Loucy (cell line): Measurements from ENCODE around the gene OR9G4.

Experiments
- H2AFZ ChIP-seq: fragments of 200-600 bp; sonication (generic); 2 replicates; pipeline ENCODE4 v1.6.0; 2016; ENCODE audit warnings: antibody characterized with exemption, mild to moderate bottlenecking, low read length, moderate library complexity
- H3F3A ChIP-seq: fragments of 200-600 bp; 2 replicates; pipeline ENCODE4 v1.6.0; 2016; ENCODE audit warnings: antibody characterized with exemption, low read depth, mild to moderate bottlenecking
- H3K27me3 ChIP-seq: fragments of 200-600 bp; sonication (generic); 2 replicates; pipeline ENCODE4 v1.6.1; 2014; ENCODE audit warnings: low read length, mild to moderate bottlenecking; ENCODE audit not compliant: insufficient read depth, poor library complexity, severe bottlenecking
- H3K36me3 ChIP-seq: fragments of 200-600 bp; sonication (generic); 2 replicates; pipeline ENCODE4 v1.6.1; 2016; ENCODE audit warnings: low read length; ENCODE audit not compliant: insufficient read depth
- H3K4me1 ChIP-seq: fragments of 200-600 bp; sonication (generic); 2 replicates; pipeline ENCODE4 v1.5.1; 2014; ENCODE audit warnings: low read length, mild to moderate bottlenecking; ENCODE audit not compliant: insufficient read depth, poor library complexity, severe bottlenecking
- H3K4me2 ChIP-seq: fragments of 200-600 bp; sonication (generic); 2 replicates; pipeline ENCODE4 v1.6.0; 2014; ENCODE audit warnings: antibody characterized with exemption, low read length, low read depth, mild to moderate bottlenecking; ENCODE audit not compliant: poor library complexity, severe bottlenecking
- H3K4me3 ChIP-seq: fragments of 200-600 bp; sonication (generic); 2 replicates; pipeline ENCODE4 v1.5.1; 2014; ENCODE audit warnings: low read length, mild to moderate bottlenecking, mixed read lengths; ENCODE audit not compliant: poor library complexity, severe bottlenecking
- H3K79me2 ChIP-seq: fragments of 200-600 bp; sonication (generic); 2 replicates; pipeline ENCODE4 v1.6.1; 2014; ENCODE audit warnings: low read length; ENCODE audit not compliant: insufficient read depth
- H3K9ac ChIP-seq: fragments of 200-600 bp; sonication (generic); 2 replicates; pipeline ENCODE4 v1.6.0; 2014; ENCODE audit warnings: mild to moderate bottlenecking, low read depth, low read length, moderate library complexity; ENCODE audit not compliant: poor library complexity, severe bottlenecking
- H3K9me2 ChIP-seq: fragments of 200-600 bp; sonication (generic); replicated peaks from 2 replicates; pipeline ENCODE4 v1.6.1; 2016; ENCODE audit warnings: low read depth, low read length, mixed read lengths
- H3K9me3 ChIP-seq: fragments of 200-600 bp; sonication (generic); 2 replicates; pipeline ENCODE4 v1.6.1; 2014; ENCODE audit warnings: mild to moderate bottlenecking, antibody characterized with exemption, low read length, low read depth; ENCODE audit not compliant: insufficient read depth
- H4K20me1 ChIP-seq: fragments of 200-600 bp; sonication (generic); 2 replicates; pipeline ENCODE4 v1.6.0; 2014; ENCODE audit warnings: antibody characterized with exemption, low read length, mild to moderate bottlenecking; ENCODE audit not compliant: insufficient read depth, poor library complexity, severe bottlenecking
- EZH2phosphoT487 ChIP-seq: fragments of 200-600 bp; IDR thresholded peaks from 2 replicates; pipeline ENCODE4 v1.6.1; 2018; ENCODE audit warnings: antibody characterized with exemption, mild to moderate bottlenecking, moderate library complexity, borderline replicate concordance
- TF ChIP-seq, protein P1 (sequence below): fragments of 200-600 bp; sonication (generic); conservative IDR thresholded peaks from 2 replicates; pipeline ENCODE4 v1.5.1; 2014; ENCODE audit warnings: mild to moderate bottlenecking, antibody characterized with exemption, low read length

Gene OR9G4

DNA sequence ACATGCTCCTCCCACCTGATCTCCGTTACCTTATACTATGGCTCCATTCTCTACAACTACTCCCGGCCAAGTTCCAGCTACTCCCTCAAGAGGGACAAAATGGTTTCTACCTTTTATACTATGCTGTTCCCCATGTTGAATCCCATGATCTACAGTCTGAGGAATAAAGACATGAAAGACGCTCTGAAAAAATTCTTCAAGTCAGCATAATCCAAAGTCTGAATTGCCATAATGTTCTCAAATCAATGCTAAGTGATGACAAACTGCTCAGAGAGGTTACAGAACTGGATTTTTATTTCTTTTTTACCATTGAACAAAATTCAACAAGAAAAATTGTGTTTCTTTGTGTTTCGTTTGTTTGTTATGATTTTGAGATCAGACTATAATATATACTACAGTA is 7.6 kb downstream of the OR9G4 start:
- Histone ChIP-seq H3K36me3 (no peaks in the 10 kb centered on the region), H3F3A (no peaks in the 10 kb centered on the region), H3K4me2 (no peak overlapping the region), H3K4me1 (no peaks in the 10 kb centered on the region), H4K20me1 (no peaks in the 10 kb centered on the region), H3K79me2 (no peaks in the 10 kb centered on the region), H3K4me3 (no peak overlapping the region), H3K9me2 (no peaks in the 10 kb centered on the region), H3K9me3 (no peaks in the 10 kb centered on the region), H3K27me3 (no peaks in the 10 kb centered on the region), H2AFZ (no peak overlapping the region), H3K9ac (no peak overlapping the region)
- TF ChIP-seq, protein P1, sequence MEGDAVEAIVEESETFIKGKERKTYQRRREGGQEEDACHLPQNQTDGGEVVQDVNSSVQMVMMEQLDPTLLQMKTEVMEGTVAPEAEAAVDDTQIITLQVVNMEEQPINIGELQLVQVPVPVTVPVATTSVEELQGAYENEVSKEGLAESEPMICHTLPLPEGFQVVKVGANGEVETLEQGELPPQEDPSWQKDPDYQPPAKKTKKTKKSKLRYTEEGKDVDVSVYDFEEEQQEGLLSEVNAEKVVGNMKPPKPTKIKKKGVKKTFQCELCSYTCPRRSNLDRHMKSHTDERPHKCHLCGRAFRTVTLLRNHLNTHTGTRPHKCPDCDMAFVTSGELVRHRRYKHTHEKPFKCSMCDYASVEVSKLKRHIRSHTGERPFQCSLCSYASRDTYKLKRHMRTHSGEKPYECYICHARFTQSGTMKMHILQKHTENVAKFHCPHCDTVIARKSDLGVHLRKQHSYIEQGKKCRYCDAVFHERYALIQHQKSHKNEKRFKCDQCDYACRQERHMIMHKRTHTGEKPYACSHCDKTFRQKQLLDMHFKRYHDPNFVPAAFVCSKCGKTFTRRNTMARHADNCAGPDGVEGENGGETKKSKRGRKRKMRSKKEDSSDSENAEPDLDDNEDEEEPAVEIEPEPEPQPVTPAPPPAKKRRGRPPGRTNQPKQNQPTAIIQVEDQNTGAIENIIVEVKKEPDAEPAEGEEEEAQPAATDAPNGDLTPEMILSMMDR = no peak
- TF ChIP-seq EZH2phosphoT487 = no peak

- TF ChIP-seq EZH2phosphoT487 = no peak
- TF ChIP-seq, protein P1 = no peak
- H3K79me2 ChIP-seq = no peaks in the 10 kb centered on the region
These were observed 8.4 kb downstream of the OR9G4 start for GRCh38 chr11:56740107-56740506.

DNA sequence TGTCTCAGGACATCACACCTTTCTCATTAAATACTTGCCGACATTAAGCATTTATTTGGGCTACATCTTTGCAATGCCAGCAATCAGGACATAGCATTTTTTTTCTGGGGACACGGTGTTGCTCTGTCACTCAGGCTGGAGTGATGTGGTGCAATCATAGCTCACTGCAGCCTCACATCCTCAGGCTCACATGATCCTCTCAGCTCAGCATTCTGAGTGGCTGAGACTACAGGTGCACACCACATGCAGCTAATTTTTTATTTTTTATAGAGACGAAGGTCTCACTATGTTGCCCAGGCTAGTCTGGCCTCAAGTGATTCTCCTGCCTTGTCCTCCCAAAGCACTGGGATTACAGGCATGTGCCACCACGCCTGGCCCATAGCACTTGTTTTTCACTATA is 28.0 kb downstream of the OR9G4 start:
- Histone ChIP-seq H3K4me1 (no peaks in the 10 kb centered on the region), H3K9me2 (no peaks in the 10 kb centered on the region), H3K79me2 (no peaks in the 10 kb centered on the region)

More at GRCh38 chr11:56740107-56740506, 8.4 kb downstream of the OR9G4 start:
- no peaks in the 10 kb centered on the region for H3K4me1 ChIP-seq
- H3K9ac ChIP-seq = no peak overlapping the region
- no peaks in the 10 kb centered on the region for H3K9me3 ChIP-seq
- H4K20me1 ChIP-seq = no peaks in the 10 kb centered on the region
- no peaks in the 10 kb centered on the region for H3K27me3 ChIP-seq
- no peak overlapping the region for H2AFZ ChIP-seq
- no peak overlapping the region for H3K4me2 ChIP-seq
- no peaks in the 10 kb centered on the region for H3K36me3 ChIP-seq
- no peak overlapping the region for H3K4me3 ChIP-seq
- H3K9me2 ChIP-seq = no peaks in the 10 kb centered on the region
- no peaks in the 10 kb centered on the region for H3F3A ChIP-seq

More for the DNA sequence above, 28.0 kb downstream of the OR9G4 start:
- TF ChIP-seq, protein P1 = no peak
- TF ChIP-seq EZH2phosphoT487 = no peak
- H3K4me2 ChIP-seq = no peak overlapping the region
- H3K36me3 ChIP-seq = no peaks in the 10 kb centered on the region
- no peaks in the 10 kb centered on the region for H3K9me3 ChIP-seq
- H3K27me3 ChIP-seq = no peaks in the 10 kb centered on the region
- no peak overlapping the region for H3K4me3 ChIP-seq
- H2AFZ ChIP-seq = no peak overlapping the region
- H3K9ac ChIP-seq = no peak overlapping the region
- no peaks in the 10 kb centered on the region for H3F3A ChIP-seq
- H4K20me1 ChIP-seq = no peaks in the 10 kb centered on the region
